GM12874 (cell line): ENCODE measurements around the gene PASD1.

Experiments
- CTCF ChIP-seq: IDR thresholded peaks from 2 replicates; pipeline ENCODE4 v1.5.1; 2011; ENCODE audit warnings: low read depth, mild to moderate bottlenecking, control low read depth, low read length, moderate library complexity; ENCODE audit not compliant: insufficient read depth

The PASD1 gene

GRCh38 chrX:151701531-151701930, 138.1 kb downstream of the PASD1 start:
- no peak for TF ChIP-seq CTCF

GRCh38 chrX:151702026-151702714, 138.7 kb downstream of the PASD1 start:
- TF ChIP-seq CTCF: no peak

GRCh38 chrX:151702741-151703340, 139.4 kb downstream of the PASD1 start:
- no peak for TF ChIP-seq CTCF

GRCh38 chrX:151703487-151703886, 140.0 kb downstream of the PASD1 start:
- no peak for TF ChIP-seq CTCF

- no peak for TF ChIP-seq CTCF
These were observed 140.7 kb downstream of the PASD1 start for GRCh38 chrX:151704041-151704663.

GRCh38 chrX:151708821-151709220, 145.3 kb downstream of the PASD1 start:
- no peak for TF ChIP-seq CTCF

GRCh38 chrX:151710457-151710856, 147.0 kb downstream of the PASD1 start:
- no peak for TF ChIP-seq CTCF
